ENCODE results near the gene COBLL1.

COBLL1 gene

DNA sequence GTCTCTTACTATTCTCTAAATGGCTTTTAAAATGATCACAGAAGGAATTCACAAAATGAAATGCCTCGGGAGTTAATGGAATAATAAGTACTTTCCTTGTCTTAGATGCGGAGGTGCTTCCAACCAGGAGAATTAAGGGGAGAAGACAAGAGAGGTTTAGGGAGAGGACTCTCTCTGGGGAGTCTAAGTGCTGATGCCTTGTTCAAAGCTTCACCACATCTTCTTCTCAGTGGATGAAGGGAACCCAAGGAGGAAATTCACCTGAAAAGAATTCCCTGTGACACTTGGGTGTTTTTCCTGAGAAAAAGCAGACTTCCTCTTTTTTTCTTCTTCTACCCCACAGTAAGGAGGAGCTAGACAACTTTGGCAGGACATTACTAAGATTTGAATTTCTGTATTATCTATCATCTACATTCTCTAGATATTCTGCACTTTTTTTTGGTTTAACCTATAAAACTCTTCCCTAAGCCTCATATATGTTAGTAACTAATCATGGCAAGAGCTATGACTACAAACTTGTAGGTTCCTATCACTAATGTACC, 150.2 kb downstream of the COBLL1 start:
- in situ Hi-C loops (cut with MboI; ENCODE audit: low sequenced_read_pairs) = no loop called here

DNA sequence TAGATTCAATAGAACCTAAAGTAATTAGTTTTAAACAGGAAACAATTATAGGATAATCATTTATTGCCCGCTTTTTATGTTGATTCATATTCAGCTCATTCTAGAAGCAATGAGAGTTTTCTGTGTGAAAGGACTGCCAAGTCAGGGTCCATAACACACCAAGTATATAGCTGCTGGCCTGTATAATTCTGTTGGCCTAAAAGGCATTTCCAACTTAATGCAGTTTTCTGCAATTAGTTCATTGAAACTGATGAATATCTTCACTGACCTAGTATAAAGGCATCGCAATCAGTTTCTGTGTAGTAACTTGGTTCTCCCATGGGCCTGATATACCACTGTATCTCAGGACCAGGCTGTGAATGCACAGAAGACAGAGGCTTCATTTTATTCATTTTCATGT, 151.3 kb downstream of the COBLL1 start:
- in situ Hi-C loops (cut with MboI; ENCODE audit: low sequenced_read_pairs) = no loop called here

DNA sequence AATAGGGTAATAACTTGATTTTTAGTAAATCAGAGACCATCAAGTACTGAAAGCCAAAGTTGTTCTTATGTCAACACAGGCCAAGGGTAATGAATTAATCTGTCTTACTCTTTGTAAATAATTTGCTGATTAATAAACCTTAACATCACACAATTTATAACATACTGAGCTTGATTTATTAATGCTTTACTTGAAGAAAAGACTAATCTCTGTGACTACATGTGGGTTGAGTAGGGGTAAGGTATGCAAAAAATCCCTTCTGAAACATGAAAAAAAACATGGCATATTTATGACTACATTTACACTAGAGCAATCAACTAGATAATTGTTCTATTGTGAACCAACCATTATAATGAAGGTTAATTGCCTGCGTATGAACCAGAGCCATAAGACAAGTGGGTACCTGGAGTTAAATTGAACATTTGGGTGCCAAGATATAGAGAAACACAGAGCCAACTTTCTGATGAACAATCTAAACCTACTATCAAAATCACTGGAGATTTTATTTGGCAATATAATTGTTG, 152.7 kb downstream of the COBLL1 start:
- in situ Hi-C loops (cut with MboI; ENCODE audit: low sequenced_read_pairs) = no loop called here

DNA sequence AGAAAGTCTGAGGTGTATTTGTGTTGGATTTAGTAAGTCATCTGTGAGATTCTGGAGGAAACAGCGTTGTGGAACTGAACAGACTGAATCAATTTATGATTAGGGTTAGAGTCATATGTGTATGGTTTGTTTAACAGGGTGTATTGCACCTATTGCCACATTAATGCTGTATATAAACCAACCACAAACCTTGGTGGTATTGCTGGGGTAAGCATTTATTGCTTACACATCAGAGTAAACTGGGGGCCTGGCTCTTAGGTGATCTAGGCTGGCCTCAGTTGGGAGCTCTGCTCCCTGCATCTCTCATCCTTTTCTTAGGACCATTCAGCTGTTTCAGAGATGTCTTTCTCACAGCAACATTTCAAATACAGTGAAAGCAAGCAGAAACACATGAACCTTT, 160.6 kb downstream of the COBLL1 start:
- in situ Hi-C loops (cut with MboI; ENCODE audit: low sequenced_read_pairs) = no loop called here

DNA sequence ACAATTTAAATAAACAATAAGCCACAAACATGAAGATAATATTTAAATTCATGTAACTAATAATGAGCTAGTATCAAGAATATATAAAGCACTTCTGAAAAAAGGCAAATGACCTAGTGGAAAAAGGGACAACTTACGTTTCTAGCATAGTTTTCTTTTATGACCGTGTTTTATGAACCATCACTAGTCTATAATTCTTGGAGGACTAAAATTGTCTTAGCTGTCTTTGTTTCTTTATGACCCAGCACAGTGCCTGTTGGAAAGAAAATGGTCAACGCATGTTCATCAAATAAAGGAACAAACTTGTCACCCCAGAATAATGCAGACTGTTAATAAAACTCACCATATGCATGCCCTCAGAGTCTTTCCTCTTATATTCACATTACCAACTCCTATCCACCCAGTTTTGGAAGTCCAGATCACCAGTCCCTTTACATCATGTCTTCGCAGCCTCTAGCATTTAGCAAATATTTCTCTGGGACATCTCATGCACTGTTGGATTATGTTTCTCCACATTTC, 162.9 kb downstream of the COBLL1 start:
- in situ Hi-C loops (cut with MboI; ENCODE audit: low sequenced_read_pairs) = no loop called here

DNA sequence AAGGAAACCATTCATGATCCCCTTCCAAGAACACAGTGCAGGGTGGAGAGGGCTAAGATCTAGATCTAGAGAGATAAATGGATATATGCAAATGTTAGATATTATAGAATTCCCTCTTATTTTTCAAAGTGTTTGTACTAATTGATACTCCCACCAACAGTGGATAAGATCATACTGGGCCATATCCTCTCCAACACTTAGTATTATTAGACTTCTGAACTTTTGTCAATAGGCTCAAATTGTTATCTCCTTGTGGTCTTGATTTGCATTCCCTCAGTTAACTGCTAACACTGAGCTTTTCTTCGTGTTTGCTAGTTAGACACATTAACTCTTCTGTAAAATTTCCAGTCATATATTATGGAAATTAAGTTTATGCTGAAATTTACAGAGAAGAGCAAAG, 163.9 kb downstream of the COBLL1 start:
- in situ Hi-C loops (cut with MboI; ENCODE audit: low sequenced_read_pairs) = no loop called here

DNA sequence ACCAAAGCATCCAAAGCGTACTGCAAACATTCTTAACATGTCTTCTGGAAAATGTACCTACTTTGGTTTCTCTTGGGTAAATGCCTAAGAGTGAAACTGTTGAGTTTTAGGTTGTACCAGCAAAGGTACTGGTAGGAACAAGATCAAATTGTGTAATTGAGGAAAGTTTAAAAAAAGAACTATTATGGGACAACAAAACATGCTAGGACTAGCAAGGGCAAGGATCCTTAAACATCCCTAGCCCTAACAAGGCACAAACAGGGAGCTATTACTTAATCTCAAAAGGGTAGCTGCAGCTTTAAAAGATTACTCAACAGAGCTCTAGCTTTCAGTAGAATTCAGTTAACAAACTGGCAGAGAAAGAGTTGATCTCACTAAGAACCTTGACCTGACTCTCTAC, 164.4 kb downstream of the COBLL1 start:
- in situ Hi-C loops (cut with MboI; ENCODE audit: low sequenced_read_pairs) = no loop called here

DNA sequence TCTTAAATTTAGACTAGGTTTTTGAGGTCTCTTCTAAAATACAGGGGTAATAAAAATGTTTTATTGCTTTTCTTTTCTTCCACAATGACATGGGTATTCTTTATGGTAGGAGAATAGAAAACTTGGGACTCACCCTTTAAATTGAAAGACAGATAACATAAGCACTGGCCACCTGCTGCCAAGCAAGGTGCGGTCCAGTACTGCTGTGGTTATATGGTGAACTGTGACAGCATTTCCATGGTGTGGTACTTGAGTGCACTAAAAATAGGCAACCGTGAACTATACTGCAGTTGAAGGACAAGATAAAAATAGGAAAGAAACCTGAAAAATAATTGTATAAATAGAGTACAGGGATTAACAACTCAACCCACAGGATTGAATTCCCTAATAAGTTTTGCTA, 165.9 kb downstream of the COBLL1 start:
- in situ Hi-C loops (cut with MboI; ENCODE audit: low sequenced_read_pairs) = no loop called here

DNA sequence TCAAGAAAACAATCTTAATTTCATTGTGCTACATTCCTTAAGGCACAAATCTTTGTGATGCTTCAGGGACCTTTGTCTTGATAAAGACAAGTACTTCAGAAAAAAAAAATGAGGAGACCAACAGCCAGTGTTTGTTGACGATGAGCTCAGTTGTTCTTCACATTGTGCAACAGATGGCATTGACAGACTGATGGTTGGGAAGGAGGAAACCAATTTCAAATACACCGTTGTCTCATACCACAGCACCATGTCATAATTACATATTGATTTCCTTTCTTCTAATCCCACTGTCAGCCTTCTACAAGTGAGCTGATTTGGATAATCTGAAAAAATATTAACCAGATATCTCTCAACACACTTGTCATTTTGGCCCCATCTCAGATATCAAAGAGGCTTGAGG, 166.6 kb downstream of the COBLL1 start:
- in situ Hi-C loops (cut with MboI; ENCODE audit: low sequenced_read_pairs) = no loop called here

DNA sequence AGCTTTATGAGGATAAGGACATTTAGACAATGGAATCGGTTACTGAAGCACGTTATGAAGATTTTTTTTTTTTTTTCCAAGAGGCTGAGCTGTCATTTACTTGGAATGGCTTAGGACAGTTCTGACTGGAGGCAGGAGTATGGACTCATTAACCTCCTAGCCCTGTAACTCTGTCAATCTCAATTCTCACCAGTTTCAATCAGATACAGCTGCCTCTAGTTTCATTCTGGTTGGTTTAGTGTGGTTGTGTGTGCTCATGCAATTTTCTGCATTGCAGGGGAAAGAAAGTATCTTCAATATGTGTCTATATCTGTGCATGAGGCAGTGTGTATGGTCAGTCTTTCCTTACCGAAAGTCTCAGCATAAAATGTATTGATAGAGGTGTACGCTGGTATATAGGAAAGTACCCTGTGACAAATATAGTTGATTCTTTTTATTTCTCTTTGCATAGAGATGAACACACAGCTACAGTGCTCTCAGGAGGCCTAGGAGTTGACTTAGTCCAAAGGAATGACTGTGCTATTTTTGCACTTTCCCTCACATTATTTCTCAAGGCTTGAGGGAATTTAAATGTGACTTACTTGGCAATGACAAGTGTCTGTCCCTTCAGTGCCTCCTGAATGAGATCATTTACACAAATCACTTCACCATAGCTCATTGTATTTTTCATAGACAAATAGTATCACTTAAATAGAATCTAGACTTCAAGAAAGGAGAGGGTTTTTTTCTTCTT, 169.8 kb downstream of the COBLL1 start:
- in situ Hi-C loops (cut with MboI; ENCODE audit: low sequenced_read_pairs) = no loop called here

DNA sequence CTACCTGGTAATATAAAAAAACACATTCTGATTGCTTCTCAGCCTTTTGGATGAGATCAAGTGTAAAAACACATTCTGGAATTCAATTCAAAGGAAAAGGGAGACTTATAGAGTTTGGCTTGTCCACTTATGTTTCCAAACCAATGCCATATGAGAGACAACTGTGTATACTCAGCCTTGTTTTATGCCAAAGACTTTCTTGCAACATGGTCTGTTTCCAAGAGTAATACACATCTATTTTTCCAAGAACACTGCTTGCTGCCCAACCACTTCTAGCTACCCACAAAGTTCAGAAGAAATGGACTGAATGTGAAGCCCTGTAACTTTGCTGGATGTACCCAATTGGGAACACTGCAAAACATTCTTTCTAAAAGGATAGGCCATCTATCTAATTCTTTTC, 172.3 kb downstream of the COBLL1 start:
- in situ Hi-C loops (cut with MboI; ENCODE audit: low sequenced_read_pairs) = no loop called here

DNA sequence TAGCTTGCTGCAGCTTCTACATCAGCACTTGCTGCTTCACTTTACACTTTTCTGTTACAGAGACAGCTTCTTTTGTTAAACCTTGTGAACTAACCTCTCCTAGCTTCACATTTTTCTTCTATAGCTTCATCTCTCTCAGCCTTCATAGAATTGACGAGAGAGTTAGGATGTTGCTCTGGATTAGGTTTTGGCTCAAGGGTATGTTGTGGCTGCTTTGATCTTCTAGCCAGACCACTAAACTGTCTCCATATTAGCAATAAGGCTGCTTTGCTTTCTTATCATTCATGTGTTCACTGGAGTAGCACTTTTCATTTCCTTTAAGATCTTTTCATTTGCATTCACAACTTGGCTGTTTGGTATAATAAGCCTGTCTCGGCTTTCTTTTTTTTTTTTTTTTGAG, 174.1 kb downstream of the COBLL1 start:
- in situ Hi-C loops (cut with MboI; ENCODE audit: low sequenced_read_pairs) = no loop called here

DNA sequence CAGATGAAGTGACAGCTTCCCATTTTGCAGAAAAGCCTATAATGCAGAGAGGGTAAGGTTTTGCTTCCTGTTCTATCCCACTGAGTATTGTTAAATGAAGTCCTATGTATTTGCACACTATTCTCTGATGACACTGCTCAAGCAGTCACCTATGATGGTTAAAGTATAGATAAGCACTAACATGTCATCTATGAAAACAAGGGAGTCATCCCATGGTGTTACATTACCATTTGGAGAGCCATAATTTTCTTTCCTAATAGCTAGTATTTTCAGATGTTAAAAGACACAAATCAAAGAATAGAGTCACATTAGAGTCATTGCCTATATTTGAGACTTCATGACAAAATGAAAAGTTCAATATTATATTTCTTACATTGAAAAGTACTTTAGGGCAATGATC, 177.6 kb downstream of the COBLL1 start:
- in situ Hi-C loops (cut with MboI; ENCODE audit: low sequenced_read_pairs) = no loop called here

DNA sequence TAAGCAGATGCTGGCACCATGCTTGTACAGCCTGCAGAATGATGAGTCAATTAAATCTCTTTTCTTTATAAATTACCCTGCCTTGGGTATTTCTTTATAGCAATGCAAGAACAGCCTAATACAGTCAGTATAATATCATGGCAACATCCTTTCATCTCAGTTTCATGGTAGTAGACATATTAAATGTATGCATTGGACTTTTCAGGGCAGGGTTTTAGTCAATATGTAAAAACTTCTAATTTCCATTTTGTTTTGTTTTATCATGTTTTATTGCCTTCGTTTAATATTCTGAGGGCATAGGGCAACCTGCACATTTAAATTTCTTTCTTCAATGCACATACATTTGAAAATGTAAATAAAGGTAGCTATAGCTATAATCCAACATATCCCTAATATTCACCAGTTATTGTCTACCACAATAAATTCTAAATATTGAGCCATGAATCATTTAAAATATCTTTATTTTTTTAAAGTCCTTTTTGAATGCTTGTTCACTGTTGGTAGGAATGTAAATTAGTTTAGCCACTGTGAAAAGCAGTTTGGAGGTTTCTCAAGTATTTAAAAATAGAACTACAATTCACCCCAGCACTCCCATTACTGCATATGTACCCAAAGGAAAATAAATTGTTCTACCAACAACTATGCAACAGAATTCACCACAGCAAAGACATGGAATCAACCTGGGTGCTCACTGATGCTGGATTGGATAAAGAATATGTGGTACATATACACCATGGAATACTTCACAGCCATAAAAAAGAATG, 178.6 kb downstream of the COBLL1 start:
- in situ Hi-C loops (cut with MboI; ENCODE audit: low sequenced_read_pairs) = no loop called here

DNA sequence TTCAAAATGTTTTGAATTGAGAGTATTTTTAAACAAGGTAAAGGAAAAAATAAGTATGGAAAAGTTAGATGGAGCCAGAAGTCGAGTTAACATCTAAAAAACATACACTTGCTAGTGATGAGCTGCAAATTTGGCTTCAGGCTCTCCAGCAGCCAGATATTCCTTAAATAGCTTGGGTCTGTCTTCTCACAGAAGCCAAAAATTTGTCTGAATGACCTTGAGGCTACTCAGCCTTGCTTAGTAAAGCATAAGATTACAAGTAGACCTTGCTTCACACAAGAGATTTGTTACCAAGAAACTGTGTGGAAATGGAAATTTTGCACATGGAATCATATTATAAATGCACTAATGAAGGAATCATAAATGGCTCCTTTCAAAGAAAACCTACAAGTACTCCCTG, 179.6 kb downstream of the COBLL1 start:
- in situ Hi-C loops (cut with MboI; ENCODE audit: low sequenced_read_pairs) = no loop called here

DNA sequence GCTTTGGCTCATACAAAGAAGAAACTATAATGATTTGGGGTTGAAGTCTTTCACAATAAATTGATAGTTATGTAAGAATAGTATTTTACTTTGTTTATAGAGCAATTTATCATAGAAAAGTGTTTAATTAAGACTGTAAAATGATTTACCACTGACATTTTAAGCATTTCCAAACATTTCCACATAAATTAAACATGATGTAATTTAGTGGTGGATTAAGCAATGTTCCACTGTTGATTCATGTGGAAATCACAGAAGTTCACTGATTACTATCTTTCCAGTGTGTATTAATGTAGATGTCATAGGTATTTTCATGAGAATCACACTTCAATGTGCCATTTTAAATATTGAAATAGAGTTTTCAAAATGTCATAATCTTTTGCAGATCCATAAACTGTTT, 180.3 kb downstream of the COBLL1 start:
- in situ Hi-C loops (cut with MboI; ENCODE audit: low sequenced_read_pairs) = no loop called here

DNA sequence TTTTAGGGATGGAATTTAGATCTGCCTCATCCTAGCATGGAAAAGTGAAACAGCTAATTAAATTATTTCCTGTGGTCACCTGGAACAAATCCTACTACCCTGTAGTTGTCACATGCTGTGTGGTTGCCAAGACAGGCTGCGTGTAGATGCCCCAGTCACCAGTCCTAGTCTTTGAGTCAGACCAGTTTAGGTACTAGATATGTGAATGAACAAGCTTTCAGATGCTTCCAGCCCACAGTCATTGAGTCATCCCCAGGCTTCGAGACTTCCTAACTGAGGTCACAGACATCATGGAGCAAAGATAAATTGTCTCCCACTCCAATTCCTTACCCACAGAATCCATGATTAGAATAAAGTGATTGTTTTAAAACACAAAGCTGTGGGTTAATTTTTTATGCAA, 184.5 kb downstream of the COBLL1 start:
- in situ Hi-C loops (cut with MboI; ENCODE audit: low sequenced_read_pairs) = no loop called here

DNA sequence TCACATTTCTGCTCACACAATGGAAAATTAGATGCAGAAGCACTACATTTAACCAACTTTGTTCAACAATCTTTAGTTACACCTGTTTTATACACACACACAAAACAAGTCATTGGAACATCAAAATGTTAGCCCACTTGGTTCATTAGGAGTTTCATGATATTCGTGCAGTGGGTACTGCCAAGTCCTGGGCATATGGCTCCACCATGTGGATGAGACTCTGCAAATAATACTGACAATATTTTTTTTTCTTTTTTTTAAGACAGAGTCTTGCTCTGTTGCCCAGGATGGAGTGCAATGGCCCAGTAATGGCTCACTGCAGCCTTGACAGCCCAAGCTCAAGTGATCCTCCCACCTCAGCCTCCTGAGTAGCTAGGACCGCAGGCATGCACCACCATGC, 185.9 kb downstream of the COBLL1 start:
- in situ Hi-C loops (cut with MboI; ENCODE audit: low sequenced_read_pairs) = no loop called here

DNA sequence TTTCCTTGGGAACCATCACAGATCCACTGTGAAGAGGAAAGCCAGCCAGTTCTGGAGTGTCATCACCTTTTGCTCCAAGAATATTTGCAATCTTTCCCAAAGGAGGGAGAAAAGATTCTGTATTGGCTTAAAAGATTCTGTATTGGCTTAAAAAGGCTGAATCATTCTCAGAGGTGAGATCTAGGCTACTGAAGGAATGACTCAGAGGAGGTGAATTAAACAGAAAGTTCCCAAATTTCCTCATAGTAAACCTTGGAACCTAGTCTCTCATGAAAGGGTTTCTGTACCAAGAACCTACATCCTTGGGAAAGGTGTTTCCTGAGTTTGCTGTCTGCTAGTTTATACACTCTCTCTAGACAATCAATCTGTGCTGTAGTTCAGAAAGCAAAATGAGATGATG, 186.3 kb downstream of the COBLL1 start:
- in situ Hi-C loops (cut with MboI; ENCODE audit: low sequenced_read_pairs) = no loop called here

DNA sequence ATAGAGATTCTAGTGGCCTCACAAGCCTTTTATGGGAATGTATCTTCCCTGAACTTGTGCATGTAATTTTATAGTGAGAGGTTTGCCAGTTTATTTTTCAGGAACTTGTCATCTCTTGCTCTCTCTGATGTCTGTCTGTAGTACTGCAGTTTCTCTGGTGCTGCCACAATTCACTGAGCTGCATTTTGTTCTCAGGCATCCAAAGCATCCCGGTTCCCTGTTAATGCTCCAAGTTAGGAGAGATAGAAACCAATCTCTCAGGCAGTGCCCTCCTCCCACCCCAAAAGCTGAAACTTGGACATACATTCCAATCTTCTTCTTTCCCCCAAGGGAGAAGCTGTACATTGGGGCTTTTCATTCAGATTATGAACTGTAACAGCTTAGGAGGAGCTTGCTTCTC, 190.3 kb downstream of the COBLL1 start:
- in situ Hi-C loops (cut with MboI; ENCODE audit: low sequenced_read_pairs) = no loop called here

DNA sequence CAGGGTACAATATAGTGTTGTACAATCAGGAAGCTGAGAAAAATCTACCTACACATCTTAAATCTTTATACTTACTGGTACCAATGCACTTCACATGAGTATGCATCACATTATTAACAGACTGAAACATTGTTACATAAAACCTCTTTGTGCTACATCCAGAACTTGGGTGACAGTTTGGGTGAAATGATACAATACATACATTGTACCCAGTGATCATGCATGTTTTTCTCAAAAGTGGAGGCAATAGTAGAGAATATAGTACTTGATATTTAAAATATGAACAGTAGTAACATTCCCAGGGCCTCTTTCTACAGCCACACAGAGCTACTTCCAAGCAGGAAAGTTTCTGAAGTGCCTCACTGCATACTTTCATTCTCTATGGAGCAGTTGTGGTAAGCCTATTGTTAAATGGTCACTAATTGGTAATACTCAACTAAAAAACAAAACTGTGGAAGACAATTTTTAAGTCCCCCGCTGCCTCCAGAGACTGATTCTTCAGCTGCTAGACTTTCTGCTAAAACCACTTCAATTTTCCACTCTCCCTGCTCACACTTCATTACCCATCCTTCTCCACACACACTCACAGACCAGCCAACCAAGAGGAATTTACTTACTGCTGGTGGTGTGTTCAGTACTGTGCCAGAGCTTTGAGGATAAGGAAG, 197.5 kb downstream of the COBLL1 start:
- in situ Hi-C loops (cut with MboI; ENCODE audit: low sequenced_read_pairs) = no loop called here
